GM12873 (cell line): ENCODE measurements around the gene MED23.
A peak's percentile ranks its signal among the peaks of the same experiment; 100 is the strongest.

Experiments used
- CTCF ChIP-seq: IDR thresholded peaks from 2 replicates; pipeline ENCODE4 v1.5.1; 2012; ENCODE audit warnings: low read depth, mild to moderate bottlenecking, moderate library complexity, low read length, control low read depth; ENCODE audit not compliant: insufficient read depth; ENCODE audit errors: missing control alignments

The MED23 gene

GRCh38 chr6:131627724-131628682, at the start of gene MED23:
Gene MED23 (minus strand): TSS chr6:131628242. CDS start chr6:131628049, 193 bp downstream.
- TF ChIP-seq CTCF = peak; percentile 98

- TF ChIP-seq CTCF = no peak
Observed at GRCh38 chr6:131673184-131673583, 45.1 kb upstream of the MED23 start.

GRCh38 chr6:131669891-131670290, 41.8 kb upstream of the MED23 start:
- TF ChIP-seq CTCF = no peak

- no peak for TF ChIP-seq CTCF
Observed at GRCh38 chr6:131663578-131664165, 35.6 kb upstream of the MED23 start.

- no peak for TF ChIP-seq CTCF
Observed at GRCh38 chr6:131660195-131660594, 32.2 kb upstream of the MED23 start.

- no peak for TF ChIP-seq CTCF
Observed at GRCh38 chr6:131658287-131658686, 30.2 kb upstream of the MED23 start.

GRCh38 chr6:131657630-131658111, 29.6 kb upstream of the MED23 start:
- TF ChIP-seq CTCF = no peak
